HG03103 (cell line): Measurements from ENCODE around the gene ELF3.
"Not testable (repeated sequence)": the region's sequence is repeated elsewhere in the genome, so short reads cannot be mapped to it uniquely, and the experiment has no call there.

Experiments
- ATAC-seq: cut with Tn5 transposase; IDR thresholded peaks from one replicate; pipeline ENCODE4 v1.9.1; 2021; ENCODE audit warnings: low read depth; ENCODE audit not compliant: unreplicated experiment

The ELF3 gene

GRCh38 chr1:202063093-202063492, 52.7 kb downstream of the ELF3 start:
- ATAC-seq = no peak

GRCh38 chr1:202064889-202065312, 54.5 kb downstream of the ELF3 start:
- ATAC-seq = not testable (repeated sequence)
